Esophagus muscularis mucosa (tissue), 4 donors: Measurements from ENCODE around the gene ROPN1L. TPM values are rescaled to one million over a fixed set of nuclear protein-coding genes. Genes with fewer than 3 reads are reported as not detected.

Source experiments
- DNase-seq: peaks from one replicate; pipeline ENCODE4 v3.0.0-alpha.2; 2017; ENCODE audit errors: extremely low spot score
- H3K27ac ChIP-seq, 4 donors: fragments of 200-600 bp; sonication (generic); replicated peaks in 1 of 4; 1 replicate in 3 of 4; 2 replicates in 1 of 4; pipeline ENCODE4 v1.5.1; 2016 to 2019; ENCODE audit warnings: mild to moderate bottlenecking in 1 of 4
- H3K27me3 ChIP-seq, 4 donors: fragments of 200-600 bp; sonication (generic); one replicate each; pipeline versions ENCODE4 v1.5.1 to v1.6.0; 2016 to 2019
- H3K36me3 ChIP-seq, 4 donors: fragments of 200-600 bp; sonication (generic); one replicate each; pipeline ENCODE4 v1.5.1; 2016 to 2019
- H3K4me1 ChIP-seq, 4 donors: fragments of 200-600 bp; sonication (generic); one replicate each; pipeline ENCODE4 v1.5.1; 2016 to 2019
- H3K4me3 ChIP-seq, 4 donors: fragments of 200-600 bp; sonication (generic); 1 replicate in 2 of 4; 2 replicates in 2 of 4; pipeline ENCODE4 v1.5.1; 2016 to 2019; ENCODE audit warnings: mild to moderate bottlenecking in 4 of 4, moderate library complexity in 1 of 4
- H3K9me3 ChIP-seq, 4 donors: fragments of 200-600 bp; sonication (generic); 1 replicate in 3 of 4; 2 replicates in 1 of 4; pipeline ENCODE4 v1.5.1; 2016 to 2019
- EP300 ChIP-seq: sonication (generic); formaldehyde crosslinking; IDR thresholded peaks from one replicate; pipeline ENCODE4 v1.6.1; 2017; ENCODE audit warnings: antibody characterized with exemption
- POLR2A ChIP-seq: fragments of 450-650 bp; IDR thresholded peaks from one replicate; pipeline ENCODE4 v1.6.1; 2017; ENCODE audit warnings: antibody characterized with exemption, moderate library complexity, mild to moderate bottlenecking, low read depth
- POLR2AphosphoS5 ChIP-seq, 2 donors: sonication (generic); formaldehyde crosslinking; IDR thresholded peaks; one replicate each; pipeline ENCODE4 v1.6.1; 2017; ENCODE audit warnings: antibody characterized with exemption in 2 of 2
- WGBS: methylation state at CpG from one replicate; pipeline ENCODE4 v1.1.5; 2018; 5-methylcytosine and 5-hydroxymethylcytosine counted together
- intact Hi-C: fragments of 100-400 bp; cut with DNase I; formaldehyde crosslinking; loops from one replicate; pipeline ENCODE4 v1.15.1; 2023
- total RNA-seq, 4 donors: library from RNA; depleted of rRNA; stranded (reverse); fragments of >200 nt; gene quantifications; one replicate each; pipeline versions ENCODE4 v1.1.0 to v1.2.1, GENCODE V29; 2016
- TF ChIP-seq, protein P1 (sequence below), 3 experiments: fragments of 200-600 bp in 2 of 3; fragments of 450-650 bp in 1 of 3; sonication (generic) in 2 of 3; IDR thresholded peaks; one replicate each; pipeline ENCODE4 v1.5.1; 2017 to 2019; ENCODE audit warnings: antibody characterized with exemption in 3 of 3, mild to moderate bottlenecking in 2 of 3, moderate library complexity in 1 of 3

ROPN1L gene
- total RNA-seq, 4 donors from 2014 or later: 0.63 to 1.7 (median 1.1) TPM

GRCh38 chr5:10482791-10483530, 41.3 kb downstream of the ROPN1L start:
- Histone ChIP-seq H3K27me3 (peaks cover 0 to 16% (median 0%) of the 10 kb centered on the region in 4 donors), H3K27ac (no peak overlapping the region), H3K4me3 (no peak overlapping the region), H3K9me3 (no peaks in the 10 kb centered on the region), H3K36me3 (no peaks in the 10 kb centered on the region), H3K4me1 (peaks cover 0 to 9% (median 3%) of the 10 kb centered on the region in 4 donors)
- TF ChIP-seq POLR2A (no peak), EP300 (no peak), POLR2AphosphoS5 (IDR thresholded peaks at IDR 0.05) (no peak)
- TF ChIP-seq, protein P1, sequence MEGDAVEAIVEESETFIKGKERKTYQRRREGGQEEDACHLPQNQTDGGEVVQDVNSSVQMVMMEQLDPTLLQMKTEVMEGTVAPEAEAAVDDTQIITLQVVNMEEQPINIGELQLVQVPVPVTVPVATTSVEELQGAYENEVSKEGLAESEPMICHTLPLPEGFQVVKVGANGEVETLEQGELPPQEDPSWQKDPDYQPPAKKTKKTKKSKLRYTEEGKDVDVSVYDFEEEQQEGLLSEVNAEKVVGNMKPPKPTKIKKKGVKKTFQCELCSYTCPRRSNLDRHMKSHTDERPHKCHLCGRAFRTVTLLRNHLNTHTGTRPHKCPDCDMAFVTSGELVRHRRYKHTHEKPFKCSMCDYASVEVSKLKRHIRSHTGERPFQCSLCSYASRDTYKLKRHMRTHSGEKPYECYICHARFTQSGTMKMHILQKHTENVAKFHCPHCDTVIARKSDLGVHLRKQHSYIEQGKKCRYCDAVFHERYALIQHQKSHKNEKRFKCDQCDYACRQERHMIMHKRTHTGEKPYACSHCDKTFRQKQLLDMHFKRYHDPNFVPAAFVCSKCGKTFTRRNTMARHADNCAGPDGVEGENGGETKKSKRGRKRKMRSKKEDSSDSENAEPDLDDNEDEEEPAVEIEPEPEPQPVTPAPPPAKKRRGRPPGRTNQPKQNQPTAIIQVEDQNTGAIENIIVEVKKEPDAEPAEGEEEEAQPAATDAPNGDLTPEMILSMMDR (IDR thresholded peaks at IDR 0.05): no peak
- intact Hi-C loops: no loop called here
- DNase-seq: no peak
- 86% methylated on average over 12 of the region's 12 CpGs for WGBS

DNA sequence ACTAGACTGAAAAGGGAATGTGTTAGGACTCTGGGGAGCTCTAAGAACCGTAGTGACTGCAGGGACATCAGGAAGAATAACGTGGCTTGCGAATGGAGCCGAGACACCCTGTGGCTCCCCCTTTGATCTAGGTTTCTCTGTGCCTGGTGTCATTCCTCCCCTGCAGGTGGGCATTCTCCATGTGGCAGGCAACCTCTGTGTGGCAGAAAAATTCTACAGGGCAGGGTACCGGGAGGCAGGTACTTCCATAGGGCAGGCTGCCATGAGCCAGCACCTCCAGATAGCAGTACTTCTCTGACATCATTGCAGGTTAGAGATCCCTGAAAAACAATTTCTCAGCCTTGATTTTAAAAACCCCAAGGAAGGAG, 43.1 kb downstream of the ROPN1L start:
- Histone ChIP-seq H3K27me3 (peaks cover 0 to 16% (median 0%) of the 10 kb centered on the region in 4 donors), H3K4me1 (peaks cover 0 to 15% (median 5%) of the 10 kb centered on the region in 4 donors), H3K36me3 (no peaks in the 10 kb centered on the region), H3K4me3 (no peak overlapping the region), H3K27ac (no peak overlapping the region), H3K9me3 (no peaks in the 10 kb centered on the region)
- no peak for DNase-seq
- 64% methylated on average over 4 of the region's 5 CpGs for WGBS
- intact Hi-C loops: no loop called here
- no peak for TF ChIP-seq POLR2A

DNA sequence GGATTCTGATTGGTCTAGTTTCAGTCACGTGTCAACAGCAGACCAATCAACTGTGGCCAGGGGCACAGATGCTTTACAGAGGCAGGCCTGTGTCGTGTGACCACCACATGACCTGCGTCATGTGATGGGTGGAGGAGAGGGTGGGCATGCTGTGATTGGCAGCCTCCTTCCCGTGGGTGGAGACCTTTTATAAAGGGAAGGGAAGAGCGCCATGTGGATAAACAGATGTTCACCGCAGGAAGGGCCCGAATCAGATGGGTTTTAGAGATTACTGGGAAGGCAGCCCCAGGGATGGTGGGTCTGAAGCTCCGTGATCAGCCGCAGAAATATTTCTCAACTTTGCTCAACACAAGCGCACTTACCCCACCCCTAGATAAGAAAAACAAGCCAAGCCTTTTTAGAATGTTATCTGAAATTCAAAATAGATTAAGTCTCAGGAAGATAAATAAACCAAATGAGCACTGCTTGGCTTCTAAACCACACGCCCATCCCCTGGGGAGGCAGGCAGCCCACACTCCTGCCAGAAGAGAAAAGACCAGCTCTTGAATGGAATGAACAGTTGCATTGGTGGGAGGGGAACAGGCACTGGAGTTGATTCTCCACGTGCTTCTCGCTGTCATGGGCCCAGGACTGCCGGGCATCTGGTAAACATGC, 43.6 kb downstream of the ROPN1L start:
- 49% methylated on average over 14 of the region's 14 CpGs for WGBS
- peaks cover 0 to 16% (median 0%) of the 10 kb centered on the region in 4 donors for H3K27me3 ChIP-seq
- no peak overlapping the region for H3K27ac ChIP-seq
- H3K36me3 ChIP-seq: no peaks in the 10 kb centered on the region
- intact Hi-C loops: no loop called here
- H3K9me3 ChIP-seq: no peaks in the 10 kb centered on the region
- no peak for DNase-seq
- no peak overlapping the region for H3K4me3 ChIP-seq
- TF ChIP-seq, protein P1 (IDR thresholded peaks at IDR 0.05): no peak
- no peak for TF ChIP-seq POLR2A
- no peak for TF ChIP-seq POLR2AphosphoS5 (IDR thresholded peaks at IDR 0.05)
- TF ChIP-seq EP300: no peak
- peaks cover 0 to 17% (median 6%) of the 10 kb centered on the region in 4 donors for H3K4me1 ChIP-seq

DNA sequence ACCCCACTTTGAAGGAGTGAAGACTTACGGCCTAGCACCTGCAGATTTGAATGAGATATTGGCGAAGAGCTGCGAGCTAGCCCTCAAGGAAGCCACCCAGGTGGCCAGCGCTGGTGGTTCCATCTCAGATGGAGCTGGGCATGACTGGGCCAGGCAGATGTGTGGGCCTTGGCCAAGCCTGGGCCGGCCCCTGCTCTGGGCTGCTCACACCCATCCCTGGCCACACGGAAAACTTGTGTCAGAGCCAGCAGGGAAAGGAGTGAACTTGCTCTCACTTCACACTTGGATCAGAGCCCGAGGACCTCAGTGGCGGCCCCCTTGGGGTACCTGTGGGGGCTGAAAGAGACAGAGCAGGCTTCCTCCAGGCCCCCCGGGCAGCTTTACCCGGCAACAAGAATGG, 44.2 kb downstream of the ROPN1L start:
- H3K9me3 ChIP-seq: no peaks in the 10 kb centered on the region
- no peak overlapping the region for H3K4me3 ChIP-seq
- no peaks in the 10 kb centered on the region for H3K36me3 ChIP-seq
- no peak for DNase-seq
- TF ChIP-seq EP300: no peak
- TF ChIP-seq, protein P1 (IDR thresholded peaks at IDR 0.05): no peak
- TF ChIP-seq POLR2AphosphoS5 (IDR thresholded peaks at IDR 0.05): no peak
- TF ChIP-seq POLR2A: no peak
- intact Hi-C loops: no loop called here
- 93% methylated on average over 2 of the region's 10 CpGs for WGBS
- H3K27ac ChIP-seq: no peak overlapping the region
- H3K4me1 ChIP-seq: peaks cover 0 to 17% (median 7%) of the 10 kb centered on the region in 4 donors
- H3K27me3 ChIP-seq: peaks cover 0 to 17% (median 0%) of the 10 kb centered on the region in 4 donors

- no peaks in the 10 kb centered on the region for H3K36me3 ChIP-seq
- H3K27ac ChIP-seq: no peak overlapping the region
- TF ChIP-seq POLR2AphosphoS5 (IDR thresholded peaks at IDR 0.05) (no peak), EP300 (no peak), POLR2A (no peak)
- TF ChIP-seq, protein P1 (IDR thresholded peaks at IDR 0.05): no peak
- H3K4me1 ChIP-seq: peaks cover 0 to 17% (median 7%) of the 10 kb centered on the region in 4 donors
- no peak overlapping the region for H3K4me3 ChIP-seq
- peaks cover 0 to 24% (median 0%) of the 10 kb centered on the region in 4 donors for H3K27me3 ChIP-seq
- intact Hi-C loops: no loop called here
- WGBS: 80% methylated on average over 25 of the region's 29 CpGs
- no peaks in the 10 kb centered on the region for H3K9me3 ChIP-seq
- DNase-seq: no peak
These were observed 45.0 kb downstream of the ROPN1L start for GRCh38 chr5:10486511-10487344.
